HG03108 (cell line): ENCODE data around the gene ATF3.
A peak's percentile ranks its signal among the peaks of the same experiment; 100 is the strongest.

Source experiments
- ATAC-seq: cut with Tn5 transposase; IDR thresholded peaks from one replicate; pipeline ENCODE4 v1.9.1; 2021; ENCODE audit warnings: moderate library complexity; ENCODE audit not compliant: unreplicated experiment

Gene ATF3

DNA sequence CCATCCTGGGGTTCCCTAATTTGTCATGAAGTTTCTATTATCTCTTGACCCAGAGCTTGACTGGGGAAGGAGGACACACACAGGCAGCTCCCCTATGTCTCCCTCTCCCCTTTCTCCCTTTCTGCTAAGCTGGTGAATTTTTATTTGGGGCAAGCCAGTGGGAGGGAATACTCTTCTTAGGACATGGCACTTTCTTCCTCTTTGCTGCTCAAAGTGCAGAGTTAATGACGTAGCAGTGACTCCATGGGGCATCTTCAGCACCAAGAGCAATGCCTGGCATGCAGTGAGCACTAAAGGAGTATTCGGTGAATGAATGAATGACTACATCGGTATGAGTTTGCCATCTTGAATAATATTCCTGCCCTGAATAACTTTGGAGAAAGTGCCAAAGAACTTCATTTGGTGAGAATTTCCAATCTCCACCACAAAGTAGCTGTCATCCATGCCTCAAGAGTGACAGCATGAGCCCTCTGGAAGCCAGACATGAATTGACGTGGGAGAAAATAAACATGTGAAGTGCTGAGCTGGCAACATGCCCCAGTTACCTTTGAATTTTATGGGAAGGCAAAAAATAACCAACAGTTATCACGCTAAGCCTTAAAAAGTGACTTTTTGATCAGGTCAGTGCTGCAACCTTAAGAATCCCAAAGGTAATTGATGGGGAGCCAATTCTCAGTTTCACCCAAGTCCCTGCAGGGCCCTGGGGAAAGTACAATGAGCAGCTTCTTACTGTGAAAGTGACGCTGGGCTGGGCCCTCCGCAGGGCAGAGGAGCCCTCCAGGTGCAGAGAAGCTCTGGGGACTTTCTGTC lies 22.1 kb upstream of the ATF3 start:
- peak; percentile 95 for ATAC-seq

GRCh38 chr1:212587016-212587887 lies 21.3 kb upstream of the ATF3 start:
- no peak for ATAC-seq

DNA sequence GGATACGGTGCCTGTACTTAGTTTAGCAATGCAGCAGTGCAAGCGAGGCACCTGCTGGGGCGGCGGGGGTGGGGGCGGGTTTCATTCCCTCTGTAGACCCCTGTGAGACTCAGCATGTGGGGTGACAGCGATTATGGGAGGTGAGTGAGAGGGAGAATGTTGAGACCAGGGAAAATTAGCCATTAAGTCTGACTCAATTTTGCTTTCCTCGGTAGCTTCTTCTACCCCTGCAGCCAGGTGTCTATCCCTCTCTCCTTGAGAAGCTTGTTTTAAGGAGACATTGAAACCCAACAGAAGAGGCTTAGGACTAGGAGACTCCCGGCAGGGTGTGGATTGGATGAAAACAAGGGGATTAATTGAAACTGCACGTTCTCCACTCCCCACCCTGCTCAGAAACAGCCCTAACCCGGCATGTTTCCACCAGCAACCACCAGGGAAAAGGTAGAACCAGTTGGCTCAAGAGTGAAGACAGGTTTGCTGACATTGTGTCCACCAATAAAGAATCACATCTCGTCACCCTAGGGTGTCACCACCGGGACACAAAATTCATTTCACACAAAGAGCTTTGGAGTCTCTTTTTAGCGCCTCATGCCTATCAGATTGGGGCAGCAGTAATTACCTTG lies 20.6 kb upstream of the ATF3 start:
- ATAC-seq = no peak

DNA sequence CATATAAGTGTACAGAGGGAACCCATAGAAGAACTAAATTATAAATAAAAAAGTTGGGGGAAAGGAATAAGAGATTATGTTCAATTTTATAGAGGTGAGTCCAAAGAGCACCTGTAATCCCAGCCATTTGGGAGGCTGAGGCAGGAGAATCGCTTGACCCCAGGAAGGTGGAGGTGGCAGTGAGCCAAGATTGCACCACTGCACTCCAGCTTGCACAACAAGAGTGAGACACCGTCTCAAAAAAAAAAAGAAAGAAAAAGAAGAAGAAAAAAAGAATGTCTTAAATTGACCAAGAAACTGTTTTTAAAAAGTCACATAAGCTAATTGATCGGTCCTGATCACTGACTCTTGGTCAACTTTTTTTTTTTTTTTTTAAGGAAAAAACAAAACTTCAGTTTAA lies 19.1 kb upstream of the ATF3 start:
- no peak for ATAC-seq

- ATAC-seq = no peak
Observed at GRCh38 chr1:212591922-212592321, 16.6 kb upstream of the ATF3 start.

- ATAC-seq = no peak
Observed at GRCh38 chr1:212593821-212594251, 14.7 kb upstream of the ATF3 start.

- no peak for ATAC-seq
Observed at GRCh38 chr1:212594640-212595039, 13.9 kb upstream of the ATF3 start.

GRCh38 chr1:212595229-212595628 lies 13.3 kb upstream of the ATF3 start:
- ATAC-seq = no peak

- peak; percentile 88 for ATAC-seq
Observed at GRCh38 chr1:212595787-212596714, 12.5 kb upstream of the ATF3 start.

GRCh38 chr1:212596798-212597197 lies 11.8 kb upstream of the ATF3 start:
- ATAC-seq = no peak

GRCh38 chr1:212597487-212597886 lies 11.1 kb upstream of the ATF3 start:
- ATAC-seq = no peak

DNA sequence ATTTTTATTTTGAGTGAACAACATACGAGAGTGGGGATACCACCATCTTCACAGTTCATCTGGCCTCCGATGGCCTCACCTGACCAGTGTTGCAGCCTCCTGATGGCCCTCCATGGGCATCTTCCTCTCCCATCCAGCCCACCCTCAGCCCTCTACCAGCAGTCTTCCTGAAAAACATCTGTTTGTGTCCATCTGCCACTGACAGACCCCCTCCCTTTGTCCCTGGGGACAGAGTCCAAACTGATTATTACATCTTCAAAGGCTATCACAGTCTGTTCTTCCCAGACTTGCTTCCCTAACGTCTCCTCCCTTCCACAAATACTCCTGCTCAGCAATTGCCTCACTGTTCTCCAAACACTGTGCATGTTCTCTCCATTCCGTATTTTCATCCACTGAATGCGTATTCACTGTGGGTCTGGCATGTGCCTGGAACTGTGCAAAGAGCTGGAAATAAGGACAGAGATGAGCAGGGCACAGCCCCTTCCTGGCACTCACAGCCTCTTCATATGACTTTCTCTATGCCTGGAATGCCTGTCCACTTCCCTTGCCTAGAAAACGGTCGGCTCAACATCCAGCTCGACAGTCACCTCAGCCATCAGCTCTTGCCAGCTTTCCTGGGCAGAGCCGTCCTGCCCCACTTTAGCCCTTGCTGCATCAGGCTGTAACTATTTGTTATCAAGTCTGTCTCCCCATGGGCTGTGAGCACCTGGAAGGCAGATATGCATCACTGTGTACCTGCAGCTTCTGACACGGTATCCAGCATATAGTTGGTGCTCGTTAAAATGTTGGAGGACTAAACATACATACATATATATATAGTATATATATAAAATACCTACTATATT lies 8.3 kb upstream of the ATF3 start:
- ATAC-seq = no peak

- ATAC-seq = no peak
Observed at GRCh38 chr1:212600980-212601379, 7.6 kb upstream of the ATF3 start.

- ATAC-seq = no peak
Observed at GRCh38 chr1:212601524-212601923, 7.0 kb upstream of the ATF3 start.

- ATAC-seq = no peak
Observed at GRCh38 chr1:212605441-212606394, 2.8 kb upstream of the ATF3 start.

DNA sequence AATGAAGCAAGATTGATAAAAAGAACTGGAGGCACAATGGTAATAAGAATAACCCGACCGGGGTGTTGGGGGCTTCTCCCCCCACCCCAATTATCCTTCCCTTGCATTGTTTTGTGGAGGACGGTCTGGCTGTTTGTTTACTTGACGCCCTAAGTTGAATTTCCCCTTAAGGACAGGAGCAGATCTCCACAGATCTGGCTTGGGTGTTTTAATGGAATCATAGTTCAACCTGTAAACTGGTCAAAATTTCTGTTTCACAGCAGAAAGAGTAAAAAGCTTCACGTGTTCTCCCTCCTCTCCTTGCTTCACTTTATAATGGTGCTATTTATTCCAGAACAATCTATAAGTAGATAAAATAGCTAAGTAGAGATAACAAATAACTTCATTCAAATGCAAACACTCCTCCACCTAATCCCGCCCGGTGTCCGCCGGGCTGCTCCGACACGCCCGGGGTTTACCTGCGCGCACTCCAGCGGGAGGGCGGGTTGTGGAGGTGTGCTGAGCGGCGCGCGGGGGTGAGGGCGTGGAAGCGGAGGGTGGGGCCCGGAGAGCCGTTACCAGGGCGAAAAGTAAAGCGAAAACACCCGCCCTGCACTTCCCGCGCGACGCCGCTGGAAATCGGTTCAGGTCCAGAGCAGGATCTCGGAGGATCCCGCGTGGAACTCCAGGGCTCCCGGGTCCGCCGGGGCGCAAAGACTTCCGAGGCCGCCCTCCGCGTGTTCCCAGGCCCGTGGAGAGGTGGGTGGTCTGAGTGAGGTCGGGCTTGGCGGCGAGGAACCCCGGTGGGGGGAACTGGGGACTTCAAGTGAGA lies 2.0 kb upstream of the ATF3 start:
- ATAC-seq = no peak

DNA sequence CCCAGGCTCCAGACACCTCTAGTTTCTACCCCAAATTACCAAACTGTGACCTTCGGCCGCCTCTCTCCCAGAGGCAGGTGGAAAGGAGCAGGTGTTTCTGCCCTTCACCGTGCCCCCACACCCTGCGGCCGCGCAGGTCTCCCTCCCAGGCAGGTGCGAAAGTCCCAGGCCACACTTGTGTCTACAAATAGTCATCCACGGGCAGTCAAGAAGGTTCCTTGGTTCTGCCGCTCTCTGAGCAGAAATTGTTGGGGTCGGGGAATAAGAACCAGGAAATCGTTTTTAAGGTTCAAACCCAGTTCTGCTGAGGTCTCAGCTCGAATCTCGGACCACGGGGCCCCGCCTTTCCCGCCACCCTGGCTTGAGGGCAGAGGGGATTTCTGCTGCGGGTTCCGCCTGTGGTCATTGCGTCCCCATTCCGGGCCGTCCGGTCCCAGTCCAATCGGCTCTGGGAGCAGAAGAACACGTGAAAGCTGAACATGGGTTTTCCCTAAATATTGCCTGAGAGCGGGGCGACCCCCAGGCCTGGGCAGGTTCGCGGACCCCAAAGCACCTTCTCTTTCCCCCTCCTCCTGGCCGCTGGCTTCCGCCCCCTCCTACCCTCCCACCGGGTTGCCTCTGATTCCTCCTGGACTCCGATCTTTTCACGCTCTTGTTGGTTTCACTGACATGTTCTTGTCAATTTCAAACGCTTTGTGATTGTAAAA lies 1.2 kb upstream of the ATF3 start:
- ATAC-seq = no peak
